GM18505 (cell line): ENCODE data around the gene CRIM1.

ENCODE experiments used
- ATAC-seq: cut with Tn5 transposase; IDR thresholded peaks from one replicate; pipeline ENCODE4 v1.9.1; 2021; ENCODE audit not compliant: unreplicated experiment
- POLR2A ChIP-seq: IDR thresholded peaks from 4 replicates; pipeline ENCODE4 v1.6.1; 2011; ENCODE audit warnings: borderline replicate concordance; ENCODE audit not compliant: insufficient read depth, insufficient read length; ENCODE audit errors: extremely low read depth

CRIM1 gene

DNA sequence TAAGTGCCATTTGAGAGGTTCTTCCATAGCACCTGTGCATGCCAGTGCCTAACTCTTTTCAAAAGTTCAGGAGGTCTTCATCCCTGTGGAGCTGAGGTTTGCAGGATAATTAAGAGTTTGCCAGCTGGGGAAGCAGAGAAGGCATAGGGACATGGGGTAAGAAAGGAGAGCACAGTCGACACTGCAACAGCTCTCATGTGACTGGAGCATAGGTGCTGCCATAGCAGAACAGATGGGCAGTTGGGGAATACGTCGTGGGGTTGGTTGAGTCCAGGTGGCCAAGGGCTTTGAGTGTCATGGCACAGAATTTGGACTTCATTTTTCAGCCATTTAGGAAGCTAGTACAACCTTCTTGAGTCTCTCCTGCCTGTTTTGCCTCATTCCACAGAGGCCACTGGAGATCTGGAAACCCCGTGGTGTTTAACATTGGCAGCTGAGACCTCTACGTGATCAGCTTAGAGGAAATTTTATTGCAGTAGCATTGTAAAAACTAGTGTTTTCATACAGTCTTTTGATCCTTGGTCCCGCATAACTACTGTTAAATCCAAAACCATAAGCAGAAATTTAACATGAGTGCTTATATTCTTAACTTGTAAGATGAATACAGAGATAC lies 65.1 kb downstream of the CRIM1 start:
- ATAC-seq: no peak
- TF ChIP-seq POLR2A: no peak

DNA sequence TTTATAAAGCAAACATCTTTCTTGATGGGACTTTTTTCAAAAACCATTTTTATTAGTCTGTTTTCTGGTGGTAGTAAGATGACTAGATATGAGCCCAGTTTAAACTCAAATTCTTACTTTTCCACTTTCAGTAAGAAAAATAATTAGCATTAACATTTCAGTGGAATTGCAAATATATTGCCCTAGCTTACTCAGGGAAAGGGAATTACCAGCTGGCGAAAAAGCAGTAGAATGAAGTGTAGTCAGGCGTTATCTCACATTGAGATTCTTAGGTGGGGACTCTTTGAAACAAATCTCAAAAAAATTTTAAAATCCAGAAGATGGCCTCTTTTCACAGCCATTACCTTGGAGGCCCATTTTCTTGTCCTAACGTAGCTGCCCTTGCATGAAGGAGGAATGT lies 65.8 kb downstream of the CRIM1 start:
- TF ChIP-seq POLR2A: no peak
- no peak for ATAC-seq

DNA sequence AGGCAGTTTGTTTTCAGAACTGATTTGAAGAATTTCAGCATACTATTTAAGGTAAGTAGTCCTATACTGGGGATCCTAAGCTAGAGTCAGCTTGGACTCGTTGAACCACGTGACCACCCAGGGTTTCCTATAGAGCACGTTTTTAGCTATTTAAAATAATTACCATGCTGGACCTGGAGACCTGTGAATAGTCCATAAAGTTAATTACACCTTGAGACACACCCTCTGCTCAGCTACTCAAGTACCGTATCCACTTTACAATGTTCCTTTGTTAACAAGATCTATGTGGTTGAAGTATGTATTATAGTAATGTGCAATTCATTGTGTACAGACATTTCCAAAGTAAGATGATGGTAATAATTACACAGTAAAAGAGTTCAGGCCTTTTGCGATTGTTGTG lies 67.6 kb downstream of the CRIM1 start:
- no peak for ATAC-seq
- no peak for TF ChIP-seq POLR2A

DNA sequence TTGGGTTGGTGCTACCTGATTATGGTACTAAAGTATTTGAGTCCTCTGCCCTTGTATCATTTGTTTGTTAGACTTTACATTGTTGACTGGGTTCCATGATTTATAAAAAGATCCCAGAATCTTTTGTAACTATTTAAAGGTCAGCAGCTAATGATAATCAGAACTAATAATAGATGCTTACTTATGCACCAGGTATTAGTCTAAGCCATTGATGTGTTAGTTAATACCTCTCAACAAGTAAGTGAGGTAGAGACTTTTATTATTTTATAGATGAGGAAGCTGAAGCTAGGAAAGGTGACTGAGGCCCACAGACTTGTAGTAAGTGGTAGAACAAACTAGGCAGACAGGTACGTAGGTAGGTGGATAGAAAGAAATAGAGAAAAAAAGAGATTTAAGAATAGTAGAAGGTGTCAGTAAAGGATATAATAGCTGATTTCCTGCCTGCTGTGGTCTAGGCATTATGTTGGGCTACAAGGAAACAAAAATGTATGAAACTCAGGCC lies 68.1 kb downstream of the CRIM1 start:
- TF ChIP-seq POLR2A: no peak
- ATAC-seq: no peak

DNA sequence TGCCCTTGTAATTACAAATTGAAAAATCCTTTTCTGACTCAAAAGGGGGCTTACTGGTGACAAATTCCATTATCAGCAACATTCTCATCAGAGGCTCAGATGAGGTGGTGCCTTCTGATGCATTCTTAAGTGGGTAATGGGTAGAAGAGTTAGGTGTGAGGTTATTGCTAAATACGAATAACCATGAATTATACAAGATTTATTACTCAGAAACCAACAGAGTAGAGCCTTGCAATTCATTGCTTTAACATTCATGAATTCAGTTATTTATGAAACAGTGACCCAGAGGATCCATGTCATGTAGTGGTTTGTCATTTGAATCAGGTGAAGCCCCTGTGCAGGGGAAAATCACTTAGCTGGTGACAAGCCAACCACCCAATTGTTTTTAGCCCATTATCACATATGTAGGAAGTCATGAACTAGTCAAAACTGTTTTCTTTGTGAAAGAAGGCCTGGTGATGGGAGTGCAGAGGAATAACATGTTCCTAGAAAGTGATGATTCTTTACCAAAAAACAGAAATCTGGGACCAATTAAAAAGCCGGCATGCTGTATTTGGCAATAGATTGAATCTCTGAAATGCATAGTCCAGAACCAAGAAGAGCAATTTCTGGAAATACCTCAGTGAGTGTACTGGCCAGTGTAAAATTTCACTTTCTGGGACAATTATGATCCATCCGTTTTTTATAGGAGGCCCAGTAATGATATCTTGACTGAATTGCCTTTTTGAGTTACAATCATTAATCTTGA lies 70.2 kb downstream of the CRIM1 start:
- ATAC-seq: no peak
- TF ChIP-seq POLR2A: no peak

DNA sequence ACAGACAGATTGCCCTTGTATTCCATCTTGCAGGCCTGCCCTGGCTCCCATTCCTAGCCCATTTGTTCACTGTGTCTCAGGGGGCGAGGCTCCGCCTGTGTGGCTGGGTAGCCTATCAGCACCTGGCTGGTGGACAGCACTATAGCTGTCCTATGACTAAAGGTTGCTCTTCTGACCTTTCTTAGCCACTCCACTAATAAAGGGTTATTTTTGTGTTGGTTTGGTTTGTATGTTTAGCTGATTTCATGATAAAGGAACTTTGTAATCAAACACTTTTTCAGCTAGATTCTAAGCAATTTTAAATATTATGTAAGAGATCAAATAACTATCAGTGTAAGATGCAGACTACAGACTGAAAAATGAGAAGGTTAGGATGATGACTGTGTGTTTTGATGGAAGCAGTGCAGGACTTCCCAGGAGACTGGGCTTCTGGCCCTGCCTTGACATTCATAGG lies 72.2 kb downstream of the CRIM1 start:
- ATAC-seq: no peak
- TF ChIP-seq POLR2A: no peak

DNA sequence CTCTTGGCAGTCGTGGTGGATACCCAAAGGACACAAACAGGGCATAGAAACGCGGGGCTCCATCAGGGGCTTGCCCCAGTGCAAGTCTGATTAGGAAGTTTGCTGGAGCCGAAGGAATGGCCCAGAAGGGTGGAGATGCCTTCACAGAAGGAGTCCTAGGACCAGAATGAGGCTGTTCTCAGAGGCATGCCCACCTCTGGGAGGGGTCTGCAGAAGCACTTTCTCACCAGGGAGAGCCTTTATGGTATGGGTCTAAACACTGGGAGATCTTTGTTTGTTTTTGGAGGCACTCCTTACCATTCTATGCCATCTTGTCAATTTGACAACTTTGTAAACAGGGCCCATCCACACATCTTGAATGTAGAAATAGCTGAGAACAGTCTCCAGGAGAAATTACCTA lies 75.0 kb downstream of the CRIM1 start:
- no peak for TF ChIP-seq POLR2A
- ATAC-seq: no peak

DNA sequence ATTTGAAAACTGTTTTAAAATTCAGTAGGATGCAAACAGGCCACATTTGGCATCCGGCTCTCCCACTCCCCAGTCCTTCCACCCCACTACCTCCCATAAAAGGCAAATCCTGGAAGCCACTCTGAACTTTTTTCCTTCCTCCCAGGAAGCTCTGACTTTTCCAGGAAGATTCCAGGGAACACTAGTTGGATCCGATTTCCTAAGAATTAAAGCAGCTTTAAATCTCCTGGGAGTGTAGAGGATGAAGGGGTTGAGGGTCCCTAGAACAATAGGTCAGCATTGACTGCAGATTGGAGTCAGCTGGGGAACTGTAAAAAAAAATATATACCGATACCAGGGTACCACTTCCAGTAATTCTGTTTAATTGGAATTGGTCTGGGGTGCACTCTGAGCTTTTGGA lies 76.9 kb downstream of the CRIM1 start:
- no peak for ATAC-seq
- TF ChIP-seq POLR2A: no peak

DNA sequence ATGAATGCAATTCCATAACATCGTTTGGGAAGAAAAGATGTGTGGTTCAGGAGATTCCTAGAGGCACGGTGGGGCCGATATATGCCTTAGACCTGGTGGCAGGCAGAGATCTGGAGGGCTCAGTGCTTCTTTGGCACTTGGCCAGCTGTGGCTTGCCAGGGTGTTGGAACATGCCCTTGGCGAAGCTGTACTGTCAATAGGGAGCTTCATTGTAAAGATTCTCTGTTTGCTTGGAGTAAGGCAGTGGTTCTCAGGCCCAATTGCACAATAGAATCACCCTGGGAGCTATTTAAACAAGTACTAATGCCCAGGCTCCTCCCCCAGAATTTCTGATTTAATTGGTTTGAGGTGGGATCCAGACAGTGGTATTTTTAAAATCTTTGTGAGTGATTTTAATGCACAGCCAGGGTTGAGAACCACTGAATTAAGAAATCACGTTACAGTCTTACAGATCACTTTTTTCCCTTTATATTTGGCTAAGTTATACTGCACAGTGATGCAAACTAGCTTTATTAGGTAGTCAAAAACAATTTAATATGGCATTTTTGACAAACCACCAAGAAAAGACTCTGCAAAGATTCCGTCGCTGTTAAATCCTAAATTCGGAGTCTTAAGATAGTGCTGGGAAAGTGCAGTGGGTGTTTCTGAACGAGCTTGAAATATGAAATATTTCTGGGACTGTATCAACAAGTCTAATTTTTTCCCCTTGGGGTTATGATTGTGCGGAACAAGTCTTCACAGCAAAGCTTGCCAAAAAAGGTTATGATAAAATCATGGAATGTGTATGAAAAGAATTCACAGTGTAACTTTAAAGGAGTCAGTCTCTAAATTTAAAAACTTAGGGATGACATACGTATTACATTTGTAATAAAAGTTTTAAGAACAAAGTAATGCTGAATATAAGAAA lies 78.0 kb downstream of the CRIM1 start:
- ATAC-seq: no peak
- TF ChIP-seq POLR2A: no peak

DNA sequence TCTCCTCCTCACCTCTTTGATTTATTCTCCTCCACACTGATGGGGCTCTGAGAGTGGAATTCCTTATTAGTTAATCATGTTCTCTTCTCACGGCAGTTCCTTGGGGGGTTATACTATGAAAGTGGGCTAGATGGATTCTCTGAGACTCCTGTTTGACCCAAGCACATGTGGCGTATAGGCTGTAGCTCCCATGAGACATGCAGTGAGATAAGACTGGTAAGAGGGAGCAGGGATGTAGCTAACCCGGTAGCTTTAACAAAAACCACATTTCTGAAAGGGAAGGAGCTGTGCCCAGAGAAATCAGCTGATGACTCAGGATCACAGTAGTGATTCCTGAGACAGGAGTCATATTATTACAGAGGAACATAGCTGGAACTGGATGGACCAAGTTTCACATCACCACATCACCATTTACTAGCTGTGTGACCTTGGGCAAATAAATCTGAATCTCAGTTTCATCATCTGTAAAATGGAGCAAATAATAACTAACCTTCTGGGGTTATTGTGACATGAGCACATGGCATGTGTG lies 82.9 kb downstream of the CRIM1 start:
- no peak for ATAC-seq

DNA sequence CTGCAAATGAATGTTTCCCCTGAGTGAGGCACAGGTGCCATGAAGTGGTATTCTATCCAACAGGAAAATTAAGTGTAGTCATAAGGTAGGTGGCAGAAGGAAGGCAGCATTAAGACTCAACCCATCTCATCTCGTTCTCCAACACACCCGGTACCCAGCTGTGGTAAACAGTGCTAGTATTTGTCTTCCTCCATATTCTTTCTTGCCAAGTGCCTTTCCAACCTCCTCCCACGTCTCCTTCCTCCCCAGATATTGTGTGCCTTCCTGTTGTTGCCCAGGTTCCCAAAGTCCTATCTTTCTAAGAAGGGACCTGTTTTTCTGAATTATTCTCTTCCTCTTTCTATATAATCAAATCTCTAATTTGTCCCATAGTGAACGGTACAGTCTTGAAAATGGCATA lies 83.5 kb downstream of the CRIM1 start:
- no peak for ATAC-seq
- TF ChIP-seq POLR2A: no peak

More for the DNA sequence above, 82.9 kb downstream of the CRIM1 start:
- no peak for TF ChIP-seq POLR2A

DNA sequence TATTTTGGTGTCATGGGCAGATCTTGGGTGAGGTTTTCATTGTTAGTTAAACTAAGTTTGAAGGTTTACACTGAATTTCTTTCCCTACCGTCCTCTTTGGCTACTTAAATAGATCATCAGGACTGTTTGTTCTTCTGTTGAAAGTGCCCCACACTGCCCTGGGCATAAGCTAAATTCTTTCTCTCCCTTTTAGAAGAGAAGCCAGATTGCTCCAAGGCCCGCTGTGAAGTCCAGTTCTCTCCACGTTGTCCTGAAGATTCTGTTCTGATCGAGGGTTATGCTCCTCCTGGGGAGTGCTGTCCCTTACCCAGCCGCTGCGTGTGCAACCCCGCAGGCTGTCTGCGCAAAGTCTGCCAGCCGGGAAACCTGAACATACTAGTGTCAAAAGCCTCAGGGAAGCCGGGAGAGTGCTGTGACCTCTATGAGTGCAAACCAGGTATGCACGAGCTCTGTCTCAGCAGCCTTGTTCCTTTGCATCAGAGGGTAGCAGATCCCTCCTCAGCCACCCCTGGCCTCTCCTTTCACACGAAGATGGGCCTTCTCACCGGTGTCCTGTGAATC lies 85.6 kb downstream of the CRIM1 start:
- no peak for ATAC-seq
- TF ChIP-seq POLR2A: no peak

DNA sequence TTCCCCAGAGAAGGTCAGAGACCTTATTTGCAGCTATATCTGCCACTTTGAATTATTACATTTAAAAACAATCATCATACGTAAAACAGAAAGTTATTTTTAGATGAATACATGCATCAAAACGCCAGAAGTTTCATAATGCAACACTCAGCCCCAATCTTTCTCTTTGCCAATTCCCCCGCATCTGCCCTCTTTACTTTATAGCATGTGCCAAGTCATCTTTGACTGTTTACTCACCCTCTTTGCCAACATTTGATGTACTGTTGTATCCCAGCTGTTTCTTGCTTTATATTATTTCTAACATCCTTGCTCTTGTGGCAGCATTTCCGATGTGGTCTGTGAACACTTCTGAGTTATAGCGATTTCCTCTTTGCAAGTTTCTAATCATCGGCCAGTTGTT lies 86.2 kb downstream of the CRIM1 start:
- no peak for TF ChIP-seq POLR2A
- ATAC-seq: no peak
